HG02970 (cell line): Measurements from ENCODE around the gene PTDSS2.
"Not testable (repeated sequence)": the region's sequence is repeated elsewhere in the genome, so short reads cannot be mapped to it uniquely, and the experiment has no call there.

Experiments
- ATAC-seq: cut with Tn5 transposase; IDR thresholded peaks from one replicate; pipeline ENCODE4 v1.9.1; 2021; ENCODE audit warnings: mild to moderate bottlenecking, moderate library complexity, moderate number of reproducible peaks; ENCODE audit not compliant: unreplicated experiment, low FRiP score

PTDSS2 gene

DNA sequence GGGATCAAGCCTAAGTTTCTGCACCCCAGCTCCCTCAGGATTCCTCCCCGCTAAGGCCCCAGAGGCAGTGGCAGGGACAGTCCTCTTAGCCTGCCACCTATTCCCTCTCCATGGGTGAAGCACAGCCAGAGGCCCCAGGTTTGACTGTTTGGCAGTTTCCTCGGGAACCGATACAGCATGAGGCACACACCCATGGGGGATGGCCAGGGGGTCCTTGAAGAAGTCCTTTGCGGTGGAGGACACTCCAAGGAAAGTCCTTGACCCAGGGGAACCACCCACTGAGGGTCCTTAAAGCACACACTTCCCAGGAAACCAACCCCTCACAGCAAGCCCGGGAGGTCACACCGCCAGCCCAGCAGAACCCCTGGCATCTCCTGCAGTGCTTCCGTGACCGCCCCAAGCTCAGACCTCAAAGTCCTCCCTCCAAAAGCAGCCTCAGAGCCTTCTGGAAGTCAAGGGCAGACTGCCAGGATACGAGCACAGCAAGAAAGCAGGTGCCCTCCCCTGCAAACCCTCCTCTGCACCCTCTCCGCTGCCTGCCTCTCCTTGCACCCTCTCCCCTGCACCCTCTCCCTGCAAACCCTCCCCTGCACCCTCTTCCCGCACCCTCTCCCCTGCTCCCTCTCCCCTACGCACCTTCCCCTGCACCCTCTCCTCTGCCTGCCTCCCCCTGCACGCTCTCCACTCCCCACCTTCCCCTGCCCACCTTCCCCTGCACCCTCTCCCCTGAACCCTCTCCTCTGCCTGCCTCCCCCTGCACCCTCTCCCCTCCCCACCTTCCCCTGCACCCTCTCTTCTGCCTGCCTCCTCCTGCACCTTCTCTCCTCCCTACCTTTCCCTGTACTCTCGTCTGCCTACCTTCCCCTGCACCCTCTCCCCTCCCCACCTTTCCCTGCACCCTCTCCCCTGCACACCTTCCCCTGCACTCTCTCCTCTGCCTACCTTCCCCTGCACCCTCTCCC lies 36.7 kb upstream of the PTDSS2 start:
- no peak for ATAC-seq

DNA sequence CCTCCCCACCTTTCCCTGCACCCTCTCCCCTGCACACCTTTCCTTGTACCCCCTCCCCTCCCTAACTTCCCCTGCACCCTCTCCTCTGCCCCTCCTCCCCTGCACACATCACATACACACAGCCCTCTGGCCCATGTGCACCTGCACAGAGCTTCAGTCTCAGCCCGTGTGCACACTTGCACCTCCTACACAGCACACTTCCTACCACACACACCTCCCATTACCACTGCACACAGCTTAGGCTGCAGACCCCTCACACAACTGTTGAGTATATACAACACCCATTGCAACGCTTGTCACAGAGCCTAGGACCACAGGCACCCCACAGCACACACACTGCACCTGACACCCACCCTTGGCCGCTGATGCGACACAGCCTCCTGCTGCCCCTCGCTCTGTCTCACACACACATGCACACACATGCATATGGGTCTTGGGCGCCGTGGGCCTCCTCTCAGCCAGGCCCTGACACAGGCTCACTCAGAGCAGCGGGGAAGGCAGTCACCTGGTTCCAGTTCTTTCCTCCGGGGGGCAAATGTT lies 35.7 kb upstream of the PTDSS2 start:
- no peak for ATAC-seq

DNA sequence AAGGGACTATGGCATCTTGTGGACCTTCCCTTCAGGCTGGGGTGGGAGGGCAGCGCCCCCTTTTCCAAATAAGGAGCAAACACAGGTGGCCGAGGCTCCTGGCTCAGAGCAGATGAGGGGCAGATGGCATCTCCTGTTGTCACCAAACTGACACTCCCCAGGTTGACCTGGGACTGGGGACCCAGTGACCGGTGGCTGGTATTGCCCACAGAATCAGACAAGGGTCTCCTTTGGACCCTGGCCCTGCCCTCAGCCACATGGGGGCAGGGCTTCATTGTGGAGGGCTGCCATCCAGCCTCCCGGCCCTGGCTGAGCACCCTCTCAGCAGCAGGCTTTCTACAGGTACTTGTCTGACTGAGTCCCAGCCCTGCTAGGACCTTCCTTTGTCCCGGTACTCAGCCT lies 34.4 kb upstream of the PTDSS2 start:
- no peak for ATAC-seq

DNA sequence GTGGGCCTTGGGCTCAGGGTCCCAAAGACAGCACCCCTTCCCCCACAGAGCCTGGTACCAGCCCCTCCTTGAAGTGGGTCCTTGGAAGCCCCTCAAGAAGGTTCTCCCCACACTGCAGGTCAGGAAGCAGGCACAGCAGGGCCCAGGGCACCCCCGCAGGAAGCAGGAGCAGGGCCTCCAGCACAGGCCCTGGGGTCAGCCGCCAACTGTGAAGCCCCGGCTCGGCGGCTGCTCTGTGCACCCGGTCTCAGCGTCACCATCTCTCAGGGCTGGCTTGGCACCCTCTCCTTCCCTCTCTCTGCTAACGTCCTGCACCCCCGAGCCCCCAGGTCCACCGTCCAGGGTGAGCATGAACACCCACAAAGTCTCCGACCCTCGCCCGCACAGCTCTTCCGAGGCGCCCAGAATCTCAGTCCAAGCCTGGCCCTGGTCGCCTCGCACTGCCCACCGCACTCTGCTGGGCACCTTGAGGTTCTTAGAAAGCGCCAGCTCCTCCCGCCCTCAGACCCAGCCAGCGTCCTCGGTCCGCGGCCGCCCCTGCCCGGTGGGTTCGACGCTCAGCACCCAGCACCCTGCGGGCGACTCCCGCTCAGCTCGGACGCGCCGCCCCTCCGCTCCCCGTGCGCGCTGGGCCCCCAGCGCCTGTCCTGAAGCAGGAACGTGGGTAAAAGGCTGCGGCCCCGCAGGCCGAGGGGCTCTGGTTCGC lies 33.9 kb upstream of the PTDSS2 start:
- ATAC-seq: no peak

DNA sequence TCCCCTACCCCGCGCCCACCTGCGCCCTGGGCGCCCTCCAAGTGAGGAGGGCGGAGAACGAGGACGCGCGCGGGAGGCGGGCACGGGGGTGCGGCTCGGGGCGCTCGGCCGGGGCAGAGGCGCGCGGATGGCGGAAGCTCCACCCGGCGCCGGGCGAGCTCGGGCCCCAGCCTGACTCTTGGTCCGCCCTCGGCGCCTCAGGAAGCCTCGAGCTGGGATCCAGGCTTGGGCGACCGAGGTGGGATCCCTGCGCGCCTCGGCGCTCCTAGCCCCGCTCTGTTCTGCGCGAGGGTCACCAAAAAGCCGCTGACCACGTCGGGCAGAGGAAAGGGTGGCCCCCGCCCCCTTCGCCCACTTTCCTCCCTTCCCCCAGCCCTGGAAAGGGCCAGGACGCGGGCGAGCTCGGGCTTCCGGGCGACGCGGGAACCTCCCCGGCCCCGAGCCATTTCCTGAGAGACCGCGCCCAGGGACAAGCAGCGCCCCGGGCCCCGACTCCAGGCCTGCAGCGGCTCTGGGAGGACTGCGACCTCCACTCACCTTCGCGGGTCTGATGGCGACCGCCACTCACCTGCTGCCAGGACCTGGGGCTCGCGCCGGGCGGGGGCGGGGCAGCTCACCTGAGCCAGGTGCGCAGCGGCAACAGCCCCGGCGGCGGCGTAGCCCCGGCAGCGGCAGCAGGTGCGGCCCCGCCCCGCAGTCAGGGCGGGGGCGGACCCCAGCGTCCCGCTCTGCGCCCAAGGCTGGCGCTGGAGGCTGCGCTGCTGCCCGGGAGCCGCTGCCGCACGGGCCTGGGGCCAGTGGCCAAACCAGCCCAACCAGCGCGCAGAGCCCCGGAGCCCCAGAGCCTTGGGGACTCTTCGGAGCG lies 33.1 kb upstream of the PTDSS2 start:
- ATAC-seq: no peak

DNA sequence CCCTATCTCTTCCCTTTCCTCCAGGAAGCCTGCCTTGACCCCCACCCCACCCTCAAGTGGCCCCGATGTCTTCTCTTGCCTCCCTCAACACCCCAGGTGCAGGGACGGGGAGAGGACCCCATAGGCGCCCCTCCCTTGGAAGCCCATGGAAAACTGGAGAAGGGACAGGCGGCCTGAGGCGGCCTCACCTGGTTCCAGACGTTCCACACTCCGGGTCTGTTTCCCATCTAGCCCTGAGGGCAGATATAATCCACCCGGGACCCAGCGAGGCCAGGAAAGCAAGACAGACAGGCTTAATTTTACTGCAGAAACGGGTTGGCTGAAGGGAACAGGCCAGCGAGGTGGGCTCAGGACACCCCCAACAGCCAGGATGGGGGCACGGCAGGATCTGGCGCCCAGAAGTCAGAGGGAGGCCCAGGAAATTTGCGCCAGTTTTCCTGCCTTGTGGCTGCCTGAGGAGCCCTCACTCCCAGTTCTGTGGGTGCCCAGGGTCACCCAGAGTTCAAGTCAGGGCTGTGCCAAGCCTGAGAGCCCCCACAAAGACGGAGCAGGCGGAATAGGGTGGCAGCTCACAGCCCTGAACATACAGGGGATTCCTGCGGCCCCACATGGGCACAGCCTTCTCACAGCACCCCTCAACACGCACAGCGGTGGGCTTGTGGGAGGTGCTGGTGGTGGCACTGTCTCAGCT lies 32.3 kb upstream of the PTDSS2 start:
- no peak for ATAC-seq

DNA sequence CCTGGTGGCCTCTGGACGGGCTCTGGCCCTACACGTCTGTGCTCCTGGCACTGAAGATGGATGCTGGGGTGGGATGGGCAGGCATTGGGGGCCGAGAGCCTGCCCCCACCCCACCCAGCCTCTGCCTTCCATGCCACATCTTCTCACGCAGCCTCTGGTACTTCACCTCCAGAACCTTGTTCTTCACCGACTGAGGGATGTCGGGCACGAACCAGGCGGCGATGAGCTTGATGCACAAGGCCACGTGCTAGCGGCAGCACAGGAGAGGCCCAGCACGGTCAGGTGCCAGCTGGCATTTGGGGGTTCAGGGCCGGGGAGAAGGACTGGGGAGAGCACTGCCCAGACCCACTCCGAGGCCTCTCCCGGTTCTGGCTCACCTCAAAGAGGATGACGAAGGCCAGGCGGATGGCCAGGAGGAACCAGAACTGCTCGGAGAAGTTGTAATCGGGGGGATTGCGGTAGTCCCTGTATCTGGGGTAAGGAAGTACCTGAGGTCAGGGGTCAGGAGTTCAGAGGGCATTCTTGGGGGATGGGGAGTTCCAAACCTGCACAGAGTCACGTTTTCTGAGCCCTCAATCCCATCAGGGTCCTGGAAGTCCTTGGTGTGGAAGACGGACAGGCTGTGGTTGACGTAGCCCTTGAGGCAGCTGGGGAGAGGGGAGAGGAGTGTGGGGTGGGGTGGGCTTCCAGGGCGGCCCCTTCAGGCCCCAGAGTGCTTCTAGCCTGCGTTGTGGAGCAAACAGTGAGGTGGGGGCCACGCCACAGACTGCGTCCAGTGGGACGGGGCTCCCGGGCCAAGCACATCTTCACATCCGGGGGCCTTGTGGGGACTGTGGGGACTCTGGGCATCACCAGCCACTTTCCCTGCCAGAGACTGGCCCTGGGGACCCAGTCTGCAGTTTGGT lies 31.5 kb upstream of the PTDSS2 start:
- ATAC-seq: no peak

DNA sequence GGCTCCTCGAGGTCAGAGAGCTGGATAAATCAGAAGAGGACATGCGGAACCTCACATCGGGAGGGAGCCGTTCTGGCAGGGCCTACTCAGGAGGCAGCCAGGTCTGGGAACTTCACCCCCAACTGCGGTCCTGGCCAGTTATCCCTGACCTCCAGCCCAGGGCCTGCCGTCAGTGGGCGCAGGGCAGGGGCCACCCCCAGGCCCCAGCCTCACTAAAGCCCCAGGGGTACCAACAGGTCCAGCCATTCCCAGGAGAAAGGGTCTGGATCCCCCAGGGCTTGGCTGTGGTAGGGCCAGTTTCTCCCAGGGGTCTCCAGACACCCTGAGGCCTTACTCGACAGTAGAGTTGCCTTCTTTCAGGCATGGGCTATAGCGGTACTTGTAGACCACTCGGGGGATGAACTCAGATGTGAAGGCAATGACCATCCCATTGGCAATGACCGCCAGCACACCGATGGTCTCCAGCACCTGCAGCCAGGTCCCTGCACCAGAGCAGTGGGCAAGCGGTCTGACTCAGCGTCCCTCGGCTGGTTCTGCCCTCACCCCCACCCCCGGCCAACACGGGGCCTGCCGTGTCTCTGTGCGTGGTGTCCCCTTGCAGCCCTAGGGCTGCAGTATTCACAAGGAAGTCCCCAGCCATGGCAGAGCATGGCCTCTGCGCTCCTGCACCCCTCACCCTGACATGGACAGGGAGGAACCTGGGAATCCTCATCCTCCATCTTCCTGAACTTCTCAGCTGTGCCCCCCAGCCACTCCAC lies 30.7 kb upstream of the PTDSS2 start:
- ATAC-seq: no peak

DNA sequence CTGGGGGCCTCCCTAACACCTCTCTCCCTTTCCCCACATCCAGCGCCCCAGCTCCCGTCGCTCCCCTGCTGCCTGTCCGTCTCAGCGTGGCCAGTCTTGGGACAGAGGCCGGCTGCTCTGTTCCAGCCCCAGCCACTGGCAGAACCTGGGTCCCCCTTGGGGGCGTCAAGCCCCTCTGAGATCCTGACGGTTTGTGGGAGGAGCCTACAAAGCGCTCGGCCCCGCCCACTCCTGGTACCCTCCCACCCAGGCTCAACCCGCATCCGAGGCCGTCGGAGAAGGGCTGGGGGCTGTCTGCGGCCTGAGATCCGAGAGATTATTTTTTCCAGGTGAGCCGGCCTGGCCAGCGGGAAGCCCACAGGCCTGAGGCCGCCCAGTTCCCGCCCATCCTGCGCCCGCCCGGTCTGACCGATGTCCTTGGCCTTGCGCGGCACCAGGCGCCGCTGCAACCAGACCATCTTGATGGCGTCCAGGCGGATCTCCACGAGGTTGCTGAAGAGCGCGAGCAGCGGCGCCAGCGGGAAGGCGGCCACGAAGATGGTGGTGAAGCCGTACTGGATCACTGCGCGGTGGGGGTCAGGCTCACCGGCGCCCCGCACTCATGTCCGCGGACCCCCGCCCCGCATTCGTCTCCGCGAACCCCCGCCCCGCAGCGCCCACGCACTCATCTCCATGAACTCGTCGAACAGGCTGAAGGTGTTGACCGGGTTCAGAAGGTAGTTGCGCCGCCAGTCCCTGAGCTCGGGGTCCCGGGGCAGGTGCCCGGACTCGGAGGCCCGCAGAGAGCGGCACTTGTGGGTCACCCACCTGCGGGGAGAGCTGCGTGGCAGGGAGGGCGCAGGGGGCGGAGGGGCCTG lies 29.8 kb upstream of the PTDSS2 start:
- ATAC-seq: no peak

DNA sequence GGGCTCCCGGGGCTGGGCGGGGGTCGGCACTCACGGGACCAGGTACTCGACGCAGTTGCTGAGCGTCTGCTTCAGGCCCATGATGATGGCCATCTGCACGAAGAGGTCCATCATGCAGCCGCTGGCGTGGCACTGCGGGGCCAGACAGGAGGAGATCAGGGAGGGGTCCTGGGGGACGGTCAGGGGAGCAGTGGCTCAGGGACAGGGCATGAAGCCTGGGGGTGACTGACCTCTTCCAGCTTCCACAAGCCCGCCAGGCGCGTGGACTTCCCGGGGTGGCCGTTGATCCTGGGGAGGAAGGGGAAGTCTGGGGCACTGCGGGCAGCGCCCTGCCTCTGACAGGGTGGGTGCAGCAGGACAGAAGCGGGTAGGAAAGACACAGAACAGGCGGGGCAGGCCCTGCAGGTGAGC lies 29.2 kb upstream of the PTDSS2 start:
- no peak for ATAC-seq

DNA sequence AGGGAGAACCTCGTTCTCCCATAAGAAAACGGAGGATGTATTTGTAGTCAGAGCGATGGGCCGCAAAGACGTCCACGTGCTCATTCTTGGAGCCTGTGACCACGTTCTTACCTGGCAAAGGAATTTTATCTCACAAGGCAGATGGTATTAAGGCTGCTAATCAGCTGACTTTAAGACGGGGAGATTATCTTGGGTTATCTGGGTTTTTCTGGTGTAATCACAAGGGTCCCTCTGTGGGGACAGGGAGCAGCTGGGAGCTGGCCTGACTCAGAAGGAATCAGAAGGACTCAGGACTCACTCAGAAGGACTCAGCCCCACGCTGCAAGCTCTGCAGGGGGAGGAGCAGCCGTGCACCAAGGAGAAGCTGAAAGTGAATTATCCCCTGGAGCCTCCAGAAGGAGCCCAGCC lies 27.8 kb upstream of the PTDSS2 start:
- ATAC-seq: no peak

DNA sequence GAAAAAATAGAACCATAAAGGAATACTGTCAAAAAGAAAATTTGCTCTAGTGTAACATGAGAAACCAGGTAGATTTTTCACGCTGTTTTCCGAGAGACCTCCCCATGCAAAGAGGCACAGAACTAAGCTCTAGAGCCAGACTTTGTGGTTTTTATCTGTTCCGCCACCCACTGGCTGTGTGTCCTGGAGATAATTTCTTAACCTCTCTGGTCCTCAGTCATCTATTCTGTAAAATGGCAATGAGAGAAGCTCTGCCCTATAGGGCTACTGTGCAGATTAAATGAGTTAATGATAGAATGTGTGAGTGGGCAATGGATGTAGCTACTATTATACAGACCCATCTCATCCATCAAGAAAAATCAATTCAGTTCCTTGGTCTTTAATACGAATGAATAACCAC lies 25.8 kb upstream of the PTDSS2 start:
- ATAC-seq: no peak

DNA sequence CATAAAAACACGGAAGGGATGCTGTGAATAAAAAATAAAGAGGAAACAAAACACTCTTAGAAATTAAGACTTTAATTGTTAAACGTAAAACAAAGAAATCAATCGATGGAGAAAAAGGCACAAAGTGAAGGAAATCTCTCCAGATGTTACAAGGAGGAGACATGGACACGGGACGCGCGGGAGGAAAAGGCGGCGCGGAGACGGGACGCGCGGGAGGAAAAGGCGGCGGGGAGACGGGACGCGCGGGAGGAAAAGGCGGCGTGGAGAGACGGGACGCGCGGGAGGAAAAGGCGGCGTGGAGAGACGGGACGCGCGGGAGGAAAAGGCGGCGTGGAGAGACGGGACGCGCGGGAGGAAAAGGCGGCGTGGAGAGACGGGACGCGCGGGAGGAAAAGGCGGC lies 25.3 kb upstream of the PTDSS2 start:
- not testable (repeated sequence) for ATAC-seq

DNA sequence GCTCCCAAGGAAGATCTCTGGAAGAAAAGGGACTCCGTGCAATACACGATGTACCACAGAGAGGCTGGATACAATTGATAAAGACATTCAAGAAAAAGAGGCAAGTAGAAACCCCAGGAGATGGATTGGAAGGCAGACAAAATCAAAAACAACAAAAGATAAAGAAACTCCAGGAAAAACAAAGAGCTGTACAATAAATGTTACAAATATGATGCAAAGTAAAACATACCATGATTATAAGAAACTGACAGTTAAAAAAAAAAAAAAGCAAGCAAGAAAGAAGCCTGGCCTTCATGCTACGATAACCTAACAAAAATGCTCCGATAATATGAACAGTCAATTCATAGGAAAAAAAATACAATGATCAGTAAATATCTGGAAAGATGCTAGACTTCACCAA lies 24.8 kb upstream of the PTDSS2 start:
- no peak for ATAC-seq

DNA sequence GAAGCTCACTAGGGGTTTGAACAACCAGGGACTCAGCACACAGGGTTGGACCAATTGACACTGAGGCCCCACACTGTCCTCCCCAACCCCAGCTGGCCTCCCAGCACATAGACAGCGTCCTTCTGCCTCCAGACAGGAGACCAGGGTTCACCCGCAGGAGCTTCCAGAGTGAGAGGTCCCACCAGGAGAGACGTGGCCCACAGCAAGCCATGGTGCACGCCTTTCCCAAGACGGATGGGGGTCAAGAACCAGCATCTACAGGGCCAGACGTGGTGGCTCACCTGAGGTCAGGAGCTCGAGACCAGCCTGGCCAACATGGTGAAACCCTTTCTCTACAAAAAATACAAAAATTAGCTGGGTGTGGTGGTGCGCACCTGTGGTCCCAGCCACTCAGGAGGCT lies 23.2 kb upstream of the PTDSS2 start:
- ATAC-seq: no peak

DNA sequence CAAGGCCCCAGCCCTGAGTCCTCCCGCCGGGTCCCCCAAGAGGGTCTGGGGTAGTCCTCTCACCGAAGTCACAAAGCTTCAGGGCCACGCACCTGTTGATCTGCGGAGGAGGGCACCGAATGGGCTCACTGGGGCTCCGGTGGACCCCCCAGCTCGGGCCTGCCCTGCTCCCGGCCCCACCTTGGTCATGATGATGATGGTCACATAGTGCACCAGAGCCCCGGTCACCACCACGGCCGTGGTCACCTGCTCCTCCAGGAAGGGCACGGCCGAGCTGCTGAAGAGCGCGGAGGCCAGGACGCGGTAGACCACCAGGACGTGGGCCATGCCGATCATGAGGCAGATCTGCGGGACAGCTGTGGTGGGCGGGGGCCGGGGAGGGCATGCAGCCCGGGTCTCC lies 21.8 kb upstream of the PTDSS2 start:
- no peak for ATAC-seq

DNA sequence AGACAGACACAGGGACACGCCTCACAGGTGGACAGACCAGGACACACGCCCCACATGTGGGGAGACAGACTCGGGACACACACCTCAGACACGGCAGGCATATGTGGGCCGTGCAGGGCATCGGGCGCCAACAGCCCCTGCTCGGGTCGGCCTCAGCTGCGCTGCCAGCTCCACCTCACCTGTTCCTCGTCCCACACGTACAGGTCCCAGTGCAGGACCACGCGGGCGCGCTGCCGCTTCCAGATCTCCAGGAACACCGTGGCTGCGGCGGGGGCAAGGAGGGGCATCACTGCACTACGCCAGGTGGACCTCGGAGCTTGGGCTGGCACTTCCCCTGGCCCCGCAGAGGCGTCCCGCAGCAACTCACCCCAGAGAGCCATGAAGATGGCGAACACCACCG lies 20.7 kb upstream of the PTDSS2 start:
- no peak for ATAC-seq
